ENCODE measurements around the gene FRMD4A. TPM values are rescaled to one million over a fixed set of nuclear protein-coding genes. Genes with fewer than 3 reads are reported as not detected.

Gene FRMD4A
- total and polyA plus RNA-seq, 10 of the 15 experiments (the other 5 are each of a cell fraction or from before 2014, with no cell fraction given): 17.8 to 75.2 (median 39.1) TPM

DNA sequence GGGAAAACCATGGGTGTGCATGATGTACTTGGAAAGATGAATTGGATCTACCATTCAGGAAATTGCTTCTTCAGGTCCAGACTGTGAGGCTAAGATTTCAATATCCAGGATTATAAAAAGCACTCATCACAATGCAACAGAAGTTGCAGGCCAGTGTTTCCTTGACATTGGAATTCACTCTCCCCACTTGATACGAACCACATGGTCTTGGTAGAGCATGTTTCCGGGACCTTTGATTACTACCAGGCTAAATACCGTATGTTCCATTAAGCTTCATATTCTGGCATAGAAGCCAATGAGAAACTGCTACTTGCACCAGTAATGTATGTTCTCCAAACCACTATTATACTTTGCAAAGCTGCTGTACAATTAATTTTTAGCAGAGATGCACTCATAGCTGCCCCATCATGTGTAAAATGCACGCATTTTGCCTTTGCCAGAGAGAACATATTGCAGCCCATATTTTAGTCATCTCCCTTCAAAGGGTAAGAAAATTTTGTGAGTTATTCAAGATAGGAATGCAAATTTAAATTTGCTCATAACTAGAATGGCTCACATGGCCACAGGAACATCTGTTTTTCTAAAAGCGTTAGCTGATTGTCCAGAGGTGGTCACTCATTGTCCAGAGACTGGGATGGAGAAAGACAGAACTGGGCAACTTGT, 8.1 kb downstream of the FRMD4A start:
- Histone ChIP-seq H3K36me3 (ENCODE audit: control insufficient read depth in 2 of 2, insufficient read depth in 2 of 2, low read length in 1 of 2) (no peaks in the 10 kb centered on the region), H3K27me3 (replicated peaks in 1 of 2; ENCODE audit: control insufficient read depth in 2 of 2, insufficient read depth in 2 of 2, low read length in 1 of 2) (no peaks in the 10 kb centered on the region; a peak in 2 of 4 replicates), H3K9ac (ENCODE audit: control insufficient read depth, insufficient read depth, low read length) (no peak overlapping the region), H3K4me3 (no peak overlapping the region), H3K79me2 (ENCODE audit: control insufficient read depth, insufficient read depth, low read length) (no peaks in the 10 kb centered on the region), H3K9me3 (replicated peaks; ENCODE audit: control insufficient read depth, insufficient read depth, low read length) (no peaks in the 10 kb centered on the region; the same call in 2 of the 3 replicates), H3K4me2 (ENCODE audit: control insufficient read depth, insufficient read depth) (no peak overlapping the region), H4K20me1 (ENCODE audit: control insufficient read depth, insufficient read depth) (no peaks in the 10 kb centered on the region), H2AFZ (ENCODE audit: control insufficient read depth, low read depth, low read length) (no peak overlapping the region), H3K4me1 (ENCODE audit: control insufficient read depth, insufficient read depth, low read length) (no peaks in the 10 kb centered on the region), H3K27ac (ENCODE audit: control insufficient read depth, insufficient read depth) (no peak overlapping the region)
- WGBS (ENCODE audit: insufficient coverage, insufficient replicate concordance, low lambda C conversion rate, missing lambda C conversion rate): 39% methylated on average over 5 of the region's 5 CpGs
- FAIRE-seq (no peak), DNase-seq (ENCODE audit: low read depth, low spot score) (no peak), ATAC-seq (no peak)
- RAD21 ChIA-PET (ENCODE audit: unreplicated experiment): interaction anchor here (1.2 kb wide), 1 partner anchor 536 kb away, joined by 3 read pairs; no protein-coding TSS in a partner anchor
- TF ChIP-seq SPI1 (IDR thresholded peaks at IDR 0.05; ENCODE audit: borderline replicate concordance, insufficient read depth, low read depth, low read length) (no peak), IRF4 (IDR thresholded peaks at IDR 0.05; ENCODE audit: low read depth, low read length) (no peak), NFXL1 (IDR thresholded peaks at IDR 0.05; ENCODE audit: borderline replicate concordance) (no peak), NBN (IDR thresholded peaks at IDR 0.05) (no peak)
- TF ChIP-seq, protein P1, sequence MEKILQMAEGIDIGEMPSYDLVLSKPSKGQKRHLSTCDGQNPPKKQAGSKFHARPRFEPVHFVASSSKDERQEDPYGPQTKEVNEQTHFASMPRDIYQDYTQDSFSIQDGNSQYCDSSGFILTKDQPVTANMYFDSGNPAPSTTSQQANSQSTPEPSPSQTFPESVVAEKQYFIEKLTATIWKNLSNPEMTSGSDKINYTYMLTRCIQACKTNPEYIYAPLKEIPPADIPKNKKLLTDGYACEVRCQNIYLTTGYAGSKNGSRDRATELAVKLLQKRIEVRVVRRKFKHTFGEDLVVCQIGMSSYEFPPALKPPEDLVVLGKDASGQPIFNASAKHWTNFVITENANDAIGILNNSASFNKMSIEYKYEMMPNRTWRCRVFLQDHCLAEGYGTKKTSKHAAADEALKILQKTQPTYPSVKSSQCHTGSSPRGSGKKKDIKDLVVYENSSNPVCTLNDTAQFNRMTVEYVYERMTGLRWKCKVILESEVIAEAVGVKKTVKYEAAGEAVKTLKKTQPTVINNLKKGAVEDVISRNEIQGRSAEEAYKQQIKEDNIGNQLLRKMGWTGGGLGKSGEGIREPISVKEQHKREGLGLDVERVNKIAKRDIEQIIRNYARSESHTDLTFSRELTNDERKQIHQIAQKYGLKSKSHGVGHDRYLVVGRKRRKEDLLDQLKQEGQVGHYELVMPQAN (conservative IDR thresholded peaks at IDR 0.05): no peak
- CTCF ChIA-PET: interaction anchor here (0.9 to 2.0 kb wide), 4 partner anchors 9 to 127 kb away, joined by 3 to 12 read pairs (median 6); no protein-coding TSS in a partner anchor
- no TSS peak for BruUV-seq (replicated peaks)
- POLR2A ChIA-PET: no interaction called here
- intact Hi-C loops (cut with micrococcal nuclease; ENCODE audit: unreplicated experiment) (no loop called here), in situ Hi-C loops (cut with MboI) (no loop called here)
- SMC1A ChIA-PET (ENCODE audit: uncharacterized antibody, unreplicated experiment): no interaction called here

All from GM12878 (cell line).